Ovary (tissue), 3 donors: Measurements from ENCODE around the gene PPIF.

Experiments used
- CTCF ChIP-seq, 3 donors: fragments of 450-650 bp in 2 of 3; fragments of 200-600 bp in 1 of 3; IDR thresholded peaks; one replicate each; pipeline versions ENCODE4 v1.5.1 to v1.8.0; 2016 to 2022; ENCODE audit warnings: antibody characterized with exemption in 3 of 3, mild to moderate bottlenecking in 1 of 3
- EP300 ChIP-seq: sonication (generic); formaldehyde crosslinking; IDR thresholded peaks from one replicate; pipeline ENCODE4 v1.6.1; 2017; ENCODE audit warnings: antibody characterized with exemption
- donor health status: DM: no; HTN: no; CAD: no.

DNA sequence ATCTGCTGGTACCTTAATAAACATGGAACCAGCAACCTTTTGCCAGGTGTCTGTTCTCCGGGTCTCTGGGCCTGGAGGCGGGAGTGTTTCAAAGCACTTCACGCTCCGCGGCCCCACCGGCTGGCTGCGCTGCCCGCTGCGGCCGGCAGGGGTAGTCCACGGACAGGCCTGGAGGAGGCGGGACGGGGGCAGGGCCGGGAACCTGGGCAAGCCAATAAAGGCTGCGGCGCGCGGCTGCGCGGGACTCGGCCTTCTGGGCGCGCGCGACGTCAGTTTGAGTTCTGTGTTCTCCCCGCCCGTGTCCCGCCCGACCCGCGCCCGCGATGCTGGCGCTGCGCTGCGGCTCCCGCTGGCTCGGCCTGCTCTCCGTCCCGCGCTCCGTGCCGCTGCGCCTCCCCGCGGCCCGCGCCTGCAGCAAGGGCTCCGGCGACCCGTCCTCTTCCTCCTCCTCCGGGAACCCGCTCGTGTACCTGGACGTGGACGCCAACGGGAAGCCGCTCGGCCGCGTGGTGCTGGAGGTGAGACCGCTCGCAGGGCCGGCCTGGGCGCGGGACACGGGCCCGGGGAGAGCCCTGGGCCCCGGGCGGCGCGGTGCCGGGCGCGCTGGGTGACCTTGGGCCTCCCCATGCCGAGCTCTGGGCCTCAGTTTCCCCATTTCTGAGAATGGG lies at the start of gene PPIF:
- TF ChIP-seq CTCF (IDR thresholded peaks at IDR 0.05) (peak; percentile 96 to 98 (median 96)), EP300 (no peak)
